ENCODE results near the gene STK11.
A peak's percentile ranks its signal among the peaks of the same experiment; 100 is the strongest.

The STK11 gene

GRCh38 chr19:1251330-1252220 lies 46.0 kb downstream of the STK11 start:
- DNase-seq = peak; percentile 80

- DNase-seq = peak; percentile 98
Measured at GRCh38 chr19:1252221-1252820, 46.7 kb downstream of the STK11 start.

- DNase-seq = peak; percentile 99
Measured at GRCh38 chr19:1252821-1253513, 47.4 kb downstream of the STK11 start.

- no peak for DNase-seq
Measured at GRCh38 chr19:1253514-1254080, 48.0 kb downstream of the STK11 start.

- no peak for DNase-seq
Measured at GRCh38 chr19:1254081-1254527, 48.5 kb downstream of the STK11 start.

- DNase-seq = no peak
Measured at GRCh38 chr19:1254530-1255185, 49.1 kb downstream of the STK11 start.

GRCh38 chr19:1255186-1256161 lies 49.9 kb downstream of the STK11 start:
- DNase-seq = no peak

- no peak for DNase-seq
Measured at GRCh38 chr19:1256646-1257474, 51.3 kb downstream of the STK11 start.

GRCh38 chr19:1257475-1258162 lies 52.0 kb downstream of the STK11 start:
- no peak for DNase-seq

- DNase-seq = no peak
Measured at GRCh38 chr19:1258163-1258492, 52.5 kb downstream of the STK11 start.

- no peak for DNase-seq
Measured at GRCh38 chr19:1258707-1259205, 53.2 kb downstream of the STK11 start.

- peak; percentile 70 for DNase-seq
Measured at GRCh38 chr19:1259206-1259875, 53.8 kb downstream of the STK11 start.

- DNase-seq = no peak
Measured at GRCh38 chr19:1259876-1260748, 54.5 kb downstream of the STK11 start.

- DNase-seq = peak; percentile 97
Measured at GRCh38 chr19:1260749-1261537, 55.4 kb downstream of the STK11 start.

GRCh38 chr19:1261538-1261797 lies 55.9 kb downstream of the STK11 start:
- no peak for DNase-seq

GRCh38 chr19:1261798-1262622 lies 56.4 kb downstream of the STK11 start:
- no peak for DNase-seq
